CD14-positive monocyte (primary cell): Measurements from ENCODE around the gene XPO4. TPM values are rescaled to one million over a fixed set of nuclear protein-coding genes. Genes with fewer than 3 reads are reported as not detected.

ENCODE experiments used
- DNase-seq, 3 donors: peaks; one replicate each; pipeline ENCODE4 v3.0.0-alpha.2; 2011 to 2022
- H2AFZ ChIP-seq: 2 replicates; pipeline ENCODE4 v1.6.0; 2012; ENCODE audit warnings: mild to moderate bottlenecking, low read depth, low read length, inconsistent platforms; ENCODE audit not compliant: insufficient read depth, poor library complexity, severe bottlenecking
- H3K27ac ChIP-seq, 2 donors: 1 replicate in 1 of 2; 2 replicates in 1 of 2; pipeline ENCODE4 v1.5.1; 2012 to 2013; ENCODE audit warnings: low read length in 2 of 2, control low read depth in 1 of 2, inconsistent platforms in 1 of 2, low read depth in 1 of 2, mild to moderate bottlenecking in 1 of 2
- H3K27me3 ChIP-seq, 2 donors: one replicate each; pipeline versions ENCODE4 v1.6.0 to v1.6.1; 2011 to 2013; ENCODE audit warnings: low read length in 2 of 2; ENCODE audit not compliant: control insufficient read depth in 2 of 2, insufficient read depth in 2 of 2
- H3K36me3 ChIP-seq, 2 donors: replicated peaks in 1 of 2; 1 replicate in 1 of 2; 2 replicates in 1 of 2; pipeline versions ENCODE4 v1.5.1 to v1.6.1; 2012 to 2013; ENCODE audit warnings: low read length in 2 of 2, control low read depth in 1 of 2, inconsistent platforms in 1 of 2, mild to moderate bottlenecking in 1 of 2; ENCODE audit not compliant: insufficient read depth in 2 of 2, control insufficient read depth in 1 of 2
- H3K4me1 ChIP-seq, 2 donors: 1 replicate in 1 of 2; 2 replicates in 1 of 2; pipeline versions ENCODE4 v1.5.1 to v1.6.1; 2012 to 2013; ENCODE audit warnings: low read length in 2 of 2, control low read depth in 1 of 2, inconsistent platforms in 1 of 2, mild to moderate bottlenecking in 1 of 2, moderate library complexity in 1 of 2; ENCODE audit not compliant: insufficient read depth in 2 of 2, control insufficient read depth in 1 of 2
- H3K4me2 ChIP-seq: replicated peaks from 2 replicates; pipeline ENCODE3; 2012; ENCODE audit warnings: low read length, moderate library complexity, mild to moderate bottlenecking; ENCODE audit not compliant: poor library complexity, severe bottlenecking; ENCODE audit errors: extremely low read depth
- H3K4me3 ChIP-seq, 3 experiments: fragments of 200-600 bp in 1 of 3; sonication (generic) in 1 of 3; replicated peaks in 1 of 3; 1 replicate in 2 of 3; 2 replicates in 1 of 3; pipeline ENCODE4 v1.5.1; 2011 to 2013; ENCODE audit warnings: low read length in 3 of 3, mild to moderate bottlenecking in 3 of 3, control low read depth in 2 of 3, low read depth in 2 of 3, inconsistent platforms in 1 of 3, moderate library complexity in 1 of 3
- H3K79me2 ChIP-seq: 2 replicates; pipeline ENCODE4 v1.6.0; 2012; ENCODE audit warnings: mild to moderate bottlenecking, control low read depth, inconsistent platforms, low read length, moderate library complexity; ENCODE audit not compliant: insufficient read depth
- H3K9ac ChIP-seq: 2 replicates; pipeline ENCODE4 v1.6.0; 2017; ENCODE audit warnings: low read length, mild to moderate bottlenecking; ENCODE audit not compliant: insufficient read depth, poor library complexity, severe bottlenecking
- H3K9me3 ChIP-seq, 2 donors: replicated peaks in 1 of 2; 1 replicate in 1 of 2; 2 replicates in 1 of 2; pipeline versions ENCODE4 v1.5.1 to v1.6.1; 2012 to 2013; ENCODE audit warnings: low read length in 2 of 2, control low read depth in 1 of 2; ENCODE audit not compliant: control insufficient read depth in 1 of 2, insufficient read depth in 1 of 2
- H4K20me1 ChIP-seq: 2 replicates; pipeline ENCODE4 v1.6.0; 2012; ENCODE audit warnings: mild to moderate bottlenecking, low read length, control low read depth, moderate library complexity; ENCODE audit not compliant: insufficient read depth
- H3K27ac Mint-ChIP-seq, 7 donors: one replicate each; pipeline ENCODE4 v1.8.0; 2020; ENCODE audit warnings: mild to moderate bottlenecking in 7 of 7, mixed read lengths in 7 of 7, moderate library complexity in 6 of 7, inconsistent platforms in 2 of 7
- H3K27me3 Mint-ChIP-seq, 3 donors: one replicate each; pipeline ENCODE4 v1.8.0; 2021 to 2022; ENCODE audit warnings: low read depth in 3 of 3, mild to moderate bottlenecking in 3 of 3, mixed read lengths in 3 of 3, moderate library complexity in 3 of 3, inconsistent platforms in 1 of 3
- H3K36me3 Mint-ChIP-seq, 2 donors: one replicate each; pipeline ENCODE4 v1.8.0; 2020; ENCODE audit warnings: mixed read lengths in 2 of 2, inconsistent platforms in 1 of 2, mild to moderate bottlenecking in 1 of 2
- H3K4me1 Mint-ChIP-seq: one replicate; pipeline ENCODE4 v1.8.0; 2020; ENCODE audit warnings: mild to moderate bottlenecking, mixed read lengths
- H3K4me3 Mint-ChIP-seq, 2 donors: one replicate each; pipeline ENCODE4 v1.8.0; 2020; ENCODE audit warnings: mild to moderate bottlenecking in 2 of 2, mixed read lengths in 2 of 2, moderate library complexity in 1 of 2
- H3K9me3 Mint-ChIP-seq, 7 donors: one replicate each; pipeline ENCODE4 v1.8.0; 2020 to 2022; ENCODE audit warnings: mixed read lengths in 7 of 7, mild to moderate bottlenecking in 6 of 7, moderate library complexity in 6 of 7, inconsistent platforms in 2 of 7
- CTCF ChIP-seq: fragments of 200-600 bp; IDR thresholded peaks from one replicate; pipeline ENCODE4 v1.8.0; 2022; ENCODE audit warnings: antibody characterized with exemption, mild to moderate bottlenecking
- WGBS: methylation state at CpG from one replicate; pipeline ENCODE4 v1.1.5; 2013; ENCODE audit warnings: missing lambda C conversion rate; ENCODE audit not compliant: insufficient coverage; 5-methylcytosine and 5-hydroxymethylcytosine counted together
- intact Hi-C, 2 donors: fragments of 100-400 bp; cut with micrococcal nuclease; formaldehyde crosslinking; loops; one replicate each; pipeline versions ENCODE4 v1.15.0 to v1.15.1; 2023
- polyA plus RNA-seq, 3 donors: library from polyadenylated mRNA; depleted of rRNA in 1 of 3; unstranded in 2 of 3; stranded (reverse) in 1 of 3; fragments of 300-500 nt in 2 of 3; fragments of >200 nt in 1 of 3; fragmentation: Illumina TruSeq in 2 of 3; gene quantifications; 1 replicate in 2 of 3; 2 replicates in 1 of 3; pipeline ENCODE4 v1.2.3, GENCODE V29; 2012 to 2021

Gene XPO4
- polyA plus RNA-seq, 3 donors, result 2.9 to 4.4 (median 4.0) TPM

GRCh38 chr13:20848203-20848602, 54.3 kb downstream of the XPO4 start:
- DNase-seq, result no peak
- Mint-ChIP-seq H3K27ac (no peak overlapping the region), H3K27me3 (no peaks in the 10 kb centered on the region), H3K4me3 (no peak overlapping the region), H3K4me1 (no peaks in the 10 kb centered on the region), H3K9me3 (no peaks in the 10 kb centered on the region), H3K36me3 (peaks cover 7 to 13% of the 10 kb centered on the region in 2 donors)
- H3K27ac ChIP-seq, result no peak overlapping the region
- H3K9ac ChIP-seq, result no peak overlapping the region
- no peak overlapping the region for H3K4me2 ChIP-seq
- TF ChIP-seq CTCF, result no peak
- no peaks in the 10 kb centered on the region for H3K4me1 ChIP-seq
- no peaks in the 10 kb centered on the region for H3K79me2 ChIP-seq
- no peaks in the 10 kb centered on the region for H4K20me1 ChIP-seq
- H2AFZ ChIP-seq, result no peak overlapping the region
- intact Hi-C loops, result no loop called here
- H3K4me3 ChIP-seq, result no peak overlapping the region
- no peaks in the 10 kb centered on the region for H3K9me3 ChIP-seq
- H3K27me3 ChIP-seq, result no peaks in the 10 kb centered on the region
- peaks cover under 1 to 20% of the 10 kb centered on the region in 2 donors for H3K36me3 ChIP-seq

- no peak overlapping the region for H2AFZ ChIP-seq
- no peaks in the 10 kb centered on the region for H3K4me1 ChIP-seq
- no peaks in the 10 kb centered on the region for H4K20me1 ChIP-seq
- Mint-ChIP-seq H3K27me3 (no peaks in the 10 kb centered on the region), H3K9me3 (no peaks in the 10 kb centered on the region), H3K4me1 (no peaks in the 10 kb centered on the region), H3K4me3 (no peak overlapping the region), H3K27ac (peak overlapping the region in 1 of 7 donors; percentile 31), H3K36me3 (peaks cover 13 to 20% of the 10 kb centered on the region in 2 donors)
- no peaks in the 10 kb centered on the region for H3K27me3 ChIP-seq
- H3K27ac ChIP-seq, result no peak overlapping the region
- no peaks in the 10 kb centered on the region for H3K79me2 ChIP-seq
- DNase-seq, result no peak
- no peak for TF ChIP-seq CTCF
- no peak overlapping the region for H3K4me3 ChIP-seq
- peaks cover 5 to 29% of the 10 kb centered on the region in 2 donors for H3K36me3 ChIP-seq
- H3K9me3 ChIP-seq, result no peaks in the 10 kb centered on the region
- intact Hi-C loops, result no loop called here
- no peak overlapping the region for H3K4me2 ChIP-seq
- WGBS, result 100% methylated on average over 1 of the region's 1 CpG
- H3K9ac ChIP-seq, result no peak overlapping the region
These were observed 55.2 kb downstream of the XPO4 start for GRCh38 chr13:20847296-20847695.
